ENCODE measurements around the gene ALX1. TPM values are rescaled to one million over a fixed set of nuclear protein-coding genes. Genes with fewer than 3 reads are reported as not detected.

ALX1 gene
- 0.29 TPM in 1 of 2 replicates, not detected in the other for total RNA-seq

GRCh38 chr12:85280165-85280983 lies at the start of gene ALX1:
Gene ALX1 (plus strand): TSS chr12:85280220. CDS start chr12:85280262, 42 bp downstream.

Other genes starting within 250 kb of the ALX1 start
- gene TSPAN19, start 243.9 kb upstream of the ALX1 start, total RNA-seq = not detected in 2 replicates
- 0.29 TPM in 1 of 2 replicates, not detected in the other for gene LRRIQ1, start 243.9 kb upstream of the ALX1 start, total RNA-seq

Measured in placental pericyte (primary cell).